ENCODE measurements around the gene FAM168B. TPM values are rescaled to one million over a fixed set of nuclear protein-coding genes. Genes with fewer than 3 reads are reported as not detected.

FAM168B gene
- total RNA-seq, 1 experiment from 2014 or later, result 79.6 TPM

GRCh38 chr2:131023758-131024157, 69.5 kb downstream of the FAM168B start:
- Histone ChIP-seq H3K79me2 (ENCODE audit: low read depth) (no peaks in the 10 kb centered on the region), H3K9me3 (ENCODE audit: insufficient read depth, low read depth) (no peaks in the 10 kb centered on the region), H3K9me2 (ENCODE audit: insufficient read depth) (no peaks in the 10 kb centered on the region), H3F3A (ENCODE audit: insufficient read depth, low read depth) (no peaks in the 10 kb centered on the region), H3K4me3 (no peak overlapping the region), H3K4me2 (no peak overlapping the region), H3K36me3 (ENCODE audit: low read depth) (no peaks in the 10 kb centered on the region), H3K27ac (no peak overlapping the region), H3K4me1 (replicated peaks; ENCODE audit: insufficient read depth) (no peaks in the 10 kb centered on the region), H4K20me1 (ENCODE audit: insufficient read depth) (no peaks in the 10 kb centered on the region), H2AFZ (no peak overlapping the region), H3K27me3 (ENCODE audit: insufficient read depth, low read depth) (no peaks in the 10 kb centered on the region)
- no TSS peak for BruUV-seq (replicated peaks)
- TF ChIP-seq CTCF (conservative IDR thresholded peaks at IDR 0.05) (no peak), EZH2 (IDR thresholded peaks at IDR 0.05; ENCODE audit: low read depth) (no peak)
- POLR2A ChIA-PET (ENCODE audit: unreplicated experiment), result no interaction called here
- CTCF ChIA-PET, result no interaction called here
- DNase-seq, result no peak
- intact Hi-C loops (cut with micrococcal nuclease; ENCODE audit: unreplicated experiment), result no loop called here

- no peak for TF ChIP-seq EZH2 (IDR thresholded peaks at IDR 0.05; ENCODE audit: low read depth)
- TF ChIP-seq CTCF (conservative IDR thresholded peaks at IDR 0.05), result no peak
- no peak for DNase-seq
- H3K4me1 ChIP-seq (replicated peaks; ENCODE audit: insufficient read depth), result peaks cover 8% of the 10 kb centered on the region
- H4K20me1 ChIP-seq (ENCODE audit: insufficient read depth), result no peaks in the 10 kb centered on the region
- no peaks in the 10 kb centered on the region for H3K27me3 ChIP-seq (ENCODE audit: insufficient read depth, low read depth)
- no peaks in the 10 kb centered on the region for H3K79me2 ChIP-seq (ENCODE audit: low read depth)
- H3F3A ChIP-seq (ENCODE audit: insufficient read depth, low read depth), result peaks cover 2% of the 10 kb centered on the region; the same call in 1 of the 2 replicates
- POLR2A ChIA-PET (ENCODE audit: unreplicated experiment), result no interaction called here
- H3K4me3 ChIP-seq, result no peak overlapping the region
- CTCF ChIA-PET, result interaction anchor here (0.6 kb wide), 1 partner anchor 282 kb away, joined by 3 read pairs; no protein-coding TSS in a partner anchor
- H3K9me3 ChIP-seq (ENCODE audit: insufficient read depth, low read depth), result no peaks in the 10 kb centered on the region
- no peaks in the 10 kb centered on the region for H3K36me3 ChIP-seq (ENCODE audit: low read depth)
- no peaks in the 10 kb centered on the region for H3K9me2 ChIP-seq (ENCODE audit: insufficient read depth)
- no peak overlapping the region for H3K4me2 ChIP-seq
- no peak overlapping the region for H3K27ac ChIP-seq
- no TSS peak for BruUV-seq (replicated peaks)
- intact Hi-C loops (cut with micrococcal nuclease; ENCODE audit: unreplicated experiment), result no loop called here
- no peak overlapping the region for H2AFZ ChIP-seq
Observed at GRCh38 chr2:131022731-131023130, 70.5 kb downstream of the FAM168B start.

GRCh38 chr2:131016826-131017741, 76.2 kb downstream of the FAM168B start:
- DNase-seq, result peak; percentile 60 to 79
- POLR2A ChIA-PET (ENCODE audit: unreplicated experiment), result no interaction called here
- H3K4me2 ChIP-seq, result peak overlapping the region; percentile 50

More at GRCh38 chr2:131016826-131017741, 76.2 kb downstream of the FAM168B start:
- Histone ChIP-seq H3F3A (ENCODE audit: insufficient read depth, low read depth) (peaks cover 16% of the 10 kb centered on the region), H3K9me3 (ENCODE audit: insufficient read depth, low read depth) (no peaks in the 10 kb centered on the region), H3K79me2 (ENCODE audit: low read depth) (no peaks in the 10 kb centered on the region), H3K4me3 (peak overlapping the region; percentile 17; the same call in 1 of the 2 replicates), H2AFZ (no peak overlapping the region; the same call in 1 of the 2 replicates), H3K4me1 (replicated peaks; ENCODE audit: insufficient read depth) (peaks cover 20% of the 10 kb centered on the region), H3K27ac (peak overlapping the region; percentile 64), H3K27me3 (ENCODE audit: insufficient read depth, low read depth) (no peaks in the 10 kb centered on the region), H3K9me2 (ENCODE audit: insufficient read depth) (no peaks in the 10 kb centered on the region), H4K20me1 (ENCODE audit: insufficient read depth) (no peaks in the 10 kb centered on the region), H3K36me3 (ENCODE audit: low read depth) (no peaks in the 10 kb centered on the region)
- TF ChIP-seq EZH2 (IDR thresholded peaks at IDR 0.05; ENCODE audit: low read depth) (no peak), CTCF (conservative IDR thresholded peaks at IDR 0.05) (no peak)
- intact Hi-C loops (cut with micrococcal nuclease; ENCODE audit: unreplicated experiment), result no loop called here
- CTCF ChIA-PET, result no interaction called here
- BruUV-seq (replicated peaks), result no TSS peak
